Activated naive CD8-positive, alpha-beta T cell treated with anti-CD3 and anti-CD28 coated beads, Interleukin-2, amount 10 ng/mL, durations not matched to agents 7 days and 5 days (primary cell): Measurements from ENCODE around the gene AGK. TPM values are rescaled to one million over a fixed set of nuclear protein-coding genes. Genes with fewer than 3 reads are reported as not detected.

ENCODE experiments used
- ATAC-seq: fragments of 150-1000 bp; cut with Tn5 transposase; one replicate; pipeline ENCODE4 v1.10.0; 2021; ENCODE audit warnings: low read depth, moderate library complexity
- POLR2A ChIA-PET: fragments of 350-600 bp; sonication (Branson Sonifier 250); formaldehyde crosslinking; loops from one replicate; lab custom pipeline; 2021; ENCODE audit warnings: antibody characterized with exemption; lab: Charles Lee
- DNase-seq: peaks from one replicate; pipeline ENCODE4 v3.0.0; 2021
- H3K27ac Mint-ChIP-seq: one replicate; pipeline ENCODE4 v1.8.0; 2022; ENCODE audit warnings: mild to moderate bottlenecking, mixed read lengths
- H3K27me3 Mint-ChIP-seq: one replicate; pipeline ENCODE4 v1.8.0; 2022; ENCODE audit warnings: mild to moderate bottlenecking, moderate library complexity, mixed read lengths
- H3K36me3 Mint-ChIP-seq: one replicate; pipeline ENCODE4 v1.8.0; 2021; ENCODE audit warnings: mild to moderate bottlenecking, mixed read lengths
- H3K4me1 Mint-ChIP-seq: one replicate; pipeline ENCODE4 v1.8.0; 2021; ENCODE audit warnings: mixed read lengths
- H3K4me3 Mint-ChIP-seq: one replicate; pipeline ENCODE4 v1.8.0; 2022; ENCODE audit warnings: mild to moderate bottlenecking, moderate library complexity, mixed read lengths
- H3K9me3 Mint-ChIP-seq: one replicate; pipeline ENCODE4 v1.8.0; 2021; ENCODE audit warnings: mixed read lengths
- total RNA-seq, 2 experiments: library from RNA; stranded (reverse); gene quantifications; one replicate each; pipeline ENCODE4 v1.2.3, GENCODE V29; 2021

AGK gene
- total RNA-seq, 2 experiments from 2014 or later: 39.9 to 40.3 TPM

DNA sequence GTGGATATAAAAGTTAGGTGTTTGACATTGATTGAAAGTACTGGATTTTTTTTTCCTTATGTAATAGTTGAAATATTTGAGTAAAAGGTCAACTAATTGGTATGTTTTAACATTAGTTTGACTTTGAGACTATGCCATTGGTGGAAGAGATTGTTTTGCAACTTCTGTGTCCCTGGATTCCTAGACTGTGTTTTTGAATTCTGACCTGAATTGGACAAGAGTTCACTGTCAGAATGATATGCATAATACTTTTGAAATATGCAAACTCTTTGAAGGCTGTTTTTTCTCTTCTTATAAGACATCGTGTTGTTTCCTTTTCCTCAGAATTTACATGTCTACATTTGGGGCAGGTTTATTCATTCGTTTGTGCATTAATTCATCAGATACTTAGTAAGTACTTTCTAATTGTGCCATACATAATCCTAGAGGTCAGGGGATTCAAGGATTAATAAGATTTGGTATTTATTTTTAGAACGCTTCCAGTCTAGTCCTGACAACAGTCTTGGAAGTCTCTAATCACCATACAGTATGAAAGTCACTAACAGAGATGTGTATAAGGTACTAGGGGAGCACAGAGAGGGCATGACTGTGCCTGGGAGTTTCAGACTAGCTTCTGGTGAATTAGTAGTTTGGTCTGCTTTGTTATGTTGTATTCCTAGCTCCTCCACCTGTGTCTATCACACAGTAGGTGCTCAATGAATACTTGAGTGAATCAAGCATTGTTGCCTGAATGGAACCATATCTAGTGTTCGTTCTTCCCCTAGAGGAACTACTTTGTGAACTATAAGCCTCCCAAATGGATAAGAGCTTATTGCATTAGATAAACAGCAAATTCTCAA lies 49.2 kb downstream of the AGK start:
- peaks cover 1% of the 10 kb centered on the region for H3K4me1 Mint-ChIP-seq
- H3K9me3 Mint-ChIP-seq: no peaks in the 10 kb centered on the region
- POLR2A ChIA-PET: no interaction called here
- H3K27me3 Mint-ChIP-seq: no peaks in the 10 kb centered on the region
- no peak for ATAC-seq
- no peak overlapping the region for H3K27ac Mint-ChIP-seq
- H3K4me3 Mint-ChIP-seq: no peak overlapping the region
- no peak for DNase-seq
- peaks cover 32% of the 10 kb centered on the region for H3K36me3 Mint-ChIP-seq

DNA sequence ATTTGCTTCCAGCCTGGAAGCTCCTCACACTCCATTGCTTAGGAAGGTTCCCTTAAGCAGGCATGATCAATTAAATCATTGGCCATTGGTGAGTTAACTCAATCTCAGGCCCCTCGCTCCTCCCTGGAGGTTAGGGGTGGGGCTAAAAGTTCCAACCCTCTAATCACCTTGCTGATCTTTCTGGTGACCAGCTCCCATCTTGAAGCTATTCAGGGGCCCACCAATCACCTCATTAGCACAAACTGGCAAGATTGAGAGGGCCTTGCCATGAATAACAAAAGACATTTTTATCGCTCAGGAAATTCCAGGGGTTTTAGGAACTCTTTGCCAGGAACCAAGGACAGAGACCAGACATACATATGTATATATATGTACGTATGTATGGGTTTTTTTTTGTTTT lies 58.4 kb downstream of the AGK start:
- DNase-seq (no peak), ATAC-seq (no peak)
- H3K4me1 Mint-ChIP-seq: no peaks in the 10 kb centered on the region

DNA sequence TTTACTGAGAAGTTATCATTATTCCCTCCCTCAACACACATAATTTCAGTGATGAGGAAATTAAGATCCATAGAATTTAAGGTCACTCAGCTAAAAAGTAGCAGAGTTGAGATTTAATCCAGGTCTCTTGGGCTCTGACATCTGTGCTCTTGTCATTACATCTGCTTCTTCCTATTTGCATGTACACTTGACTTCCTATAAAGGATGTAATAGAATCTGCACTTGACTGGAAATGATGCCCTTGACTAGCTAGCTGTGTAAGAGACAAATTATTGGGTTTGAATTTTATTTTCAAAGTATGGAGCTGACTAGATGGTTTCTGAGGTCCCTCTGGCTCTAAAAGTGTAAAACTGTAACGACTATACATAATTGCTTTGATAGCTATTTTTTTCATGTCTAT lies 59.5 kb downstream of the AGK start:
- Mint-ChIP-seq H3K27ac (no peak overlapping the region), H3K4me3 (no peak overlapping the region), H3K9me3 (no peaks in the 10 kb centered on the region), H3K4me1 (no peaks in the 10 kb centered on the region), H3K27me3 (no peaks in the 10 kb centered on the region), H3K36me3 (peaks cover 23% of the 10 kb centered on the region)
- POLR2A ChIA-PET: no interaction called here
- DNase-seq (no peak), ATAC-seq (no peak)

More for the DNA sequence above, 58.4 kb downstream of the AGK start:
- Mint-ChIP-seq H3K27ac (no peak overlapping the region), H3K36me3 (peaks cover 16% of the 10 kb centered on the region), H3K9me3 (no peaks in the 10 kb centered on the region), H3K4me3 (no peak overlapping the region), H3K27me3 (no peaks in the 10 kb centered on the region)
- POLR2A ChIA-PET: no interaction called here

DNA sequence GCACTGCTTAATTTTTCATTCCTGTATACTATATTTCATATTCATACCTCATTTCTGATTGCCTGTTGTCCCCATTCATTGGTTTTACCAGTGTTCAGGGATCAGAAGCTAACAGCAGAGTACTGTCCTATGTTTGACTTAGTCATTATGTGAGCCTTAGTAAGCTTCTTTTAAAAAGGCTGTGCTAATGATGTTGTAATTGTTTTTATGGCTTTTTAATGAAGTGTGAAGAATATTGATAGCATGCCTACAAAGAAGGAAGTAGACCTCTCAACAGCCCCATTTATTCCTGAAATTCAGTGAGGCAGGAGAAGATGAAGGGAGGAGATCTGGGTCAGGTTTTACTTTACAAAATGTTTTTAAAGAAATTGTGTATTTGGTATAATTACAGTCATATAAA lies 61.7 kb downstream of the AGK start:
- Mint-ChIP-seq H3K4me3 (no peak overlapping the region), H3K27ac (no peak overlapping the region), H3K36me3 (peaks cover 23% of the 10 kb centered on the region), H3K27me3 (no peaks in the 10 kb centered on the region), H3K9me3 (no peaks in the 10 kb centered on the region), H3K4me1 (peaks cover 1% of the 10 kb centered on the region)
- ATAC-seq: no peak
- no peak for DNase-seq
- POLR2A ChIA-PET: no interaction called here

DNA sequence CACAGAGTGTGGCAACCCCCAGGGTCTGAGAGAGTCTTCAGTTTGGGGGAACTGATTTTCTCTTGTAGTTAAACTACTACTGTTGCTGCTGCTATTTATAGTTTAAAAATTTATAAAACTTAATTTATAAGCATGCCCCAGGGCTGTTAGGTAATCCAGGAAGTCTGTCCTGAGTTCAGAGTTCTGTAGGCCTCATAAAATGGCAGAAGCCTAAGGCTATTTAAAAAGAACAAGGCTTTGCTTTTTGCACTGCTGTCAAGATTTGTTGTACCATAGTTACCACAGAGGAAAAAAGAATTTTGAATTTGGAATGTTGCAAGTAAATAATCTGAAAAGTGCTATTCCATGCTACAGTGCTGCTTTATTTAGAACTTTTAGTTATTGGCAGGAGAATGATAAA lies 66.1 kb downstream of the AGK start:
- Mint-ChIP-seq H3K27ac (no peak overlapping the region), H3K36me3 (peaks cover 27% of the 10 kb centered on the region), H3K4me3 (no peak overlapping the region), H3K27me3 (no peaks in the 10 kb centered on the region), H3K9me3 (no peaks in the 10 kb centered on the region), H3K4me1 (peaks cover 1% of the 10 kb centered on the region)
- POLR2A ChIA-PET: no interaction called here
- ATAC-seq: no peak
- DNase-seq: no peak

DNA sequence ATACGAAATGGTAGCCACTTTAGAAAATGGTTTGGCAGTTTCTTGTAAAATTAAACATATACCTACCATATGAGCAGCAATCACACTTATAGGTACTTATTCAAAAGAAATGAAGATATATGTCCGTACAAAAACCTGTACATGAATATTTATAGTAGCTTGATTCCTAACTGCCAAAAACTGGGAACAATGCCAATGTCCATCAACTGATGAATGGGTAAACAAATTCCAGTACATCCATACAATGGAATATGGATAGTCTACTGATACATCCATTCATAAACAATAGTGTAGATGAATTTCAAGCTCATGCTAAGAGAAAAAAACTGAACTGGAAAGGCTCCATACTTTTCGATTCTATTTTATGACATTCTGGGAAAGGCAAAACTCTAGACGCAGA lies 68.5 kb downstream of the AGK start:
- H3K9me3 Mint-ChIP-seq: no peaks in the 10 kb centered on the region
- DNase-seq: no peak
- H3K27ac Mint-ChIP-seq: no peak overlapping the region
- POLR2A ChIA-PET: no interaction called here
- H3K36me3 Mint-ChIP-seq: peaks cover 36% of the 10 kb centered on the region
- H3K27me3 Mint-ChIP-seq: no peaks in the 10 kb centered on the region
- H3K4me3 Mint-ChIP-seq: no peak overlapping the region
- peaks cover 1% of the 10 kb centered on the region for H3K4me1 Mint-ChIP-seq
- no peak for ATAC-seq

DNA sequence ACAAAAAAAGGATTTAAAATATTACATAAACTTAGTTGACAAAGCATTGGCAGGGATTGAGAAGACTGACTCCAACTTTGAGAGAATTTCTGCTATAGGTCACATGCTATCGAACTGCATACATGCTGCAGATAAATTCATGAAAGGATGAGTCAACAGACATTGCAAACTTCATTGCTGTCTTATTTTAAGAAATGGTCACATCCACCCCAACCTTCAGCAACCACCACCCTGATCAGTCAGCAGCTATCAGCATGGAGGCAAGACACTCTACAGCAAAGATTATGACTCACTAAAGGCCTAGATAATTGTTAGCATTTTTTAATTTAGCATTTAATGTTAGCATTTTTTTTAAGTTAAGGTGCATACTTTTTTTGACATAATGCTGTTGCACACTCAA lies 73.6 kb downstream of the AGK start:
- DNase-seq (no peak), ATAC-seq (no peak)
- POLR2A ChIA-PET: no interaction called here
- Mint-ChIP-seq H3K36me3 (peaks cover 46% of the 10 kb centered on the region), H3K27me3 (no peaks in the 10 kb centered on the region), H3K9me3 (no peaks in the 10 kb centered on the region), H3K4me3 (no peak overlapping the region), H3K27ac (no peak overlapping the region), H3K4me1 (no peaks in the 10 kb centered on the region)

DNA sequence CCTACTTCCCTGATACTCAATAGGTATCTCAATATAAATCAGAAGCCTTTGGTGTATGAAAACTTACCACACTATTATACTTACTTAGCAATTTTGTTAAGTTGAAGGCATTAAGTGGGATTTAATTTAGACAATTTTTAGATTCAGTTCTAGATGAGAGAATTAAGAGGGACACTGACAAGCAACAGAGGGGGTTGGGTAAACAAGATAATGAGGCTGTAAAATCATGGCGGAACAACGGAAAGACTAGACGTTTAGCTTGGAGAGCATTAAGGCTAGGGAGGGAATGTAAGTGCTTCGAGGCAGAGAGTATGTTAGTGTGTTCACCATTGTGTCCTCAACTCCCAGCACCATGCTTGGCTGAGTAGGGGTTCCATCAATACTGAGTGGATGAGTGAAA lies 79.4 kb downstream of the AGK start:
- Mint-ChIP-seq H3K27me3 (no peaks in the 10 kb centered on the region), H3K4me3 (no peak overlapping the region), H3K4me1 (no peaks in the 10 kb centered on the region), H3K9me3 (no peaks in the 10 kb centered on the region), H3K27ac (no peak overlapping the region), H3K36me3 (peaks cover 25% of the 10 kb centered on the region)
- no peak for DNase-seq
- ATAC-seq: no peak
- POLR2A ChIA-PET: no interaction called here

DNA sequence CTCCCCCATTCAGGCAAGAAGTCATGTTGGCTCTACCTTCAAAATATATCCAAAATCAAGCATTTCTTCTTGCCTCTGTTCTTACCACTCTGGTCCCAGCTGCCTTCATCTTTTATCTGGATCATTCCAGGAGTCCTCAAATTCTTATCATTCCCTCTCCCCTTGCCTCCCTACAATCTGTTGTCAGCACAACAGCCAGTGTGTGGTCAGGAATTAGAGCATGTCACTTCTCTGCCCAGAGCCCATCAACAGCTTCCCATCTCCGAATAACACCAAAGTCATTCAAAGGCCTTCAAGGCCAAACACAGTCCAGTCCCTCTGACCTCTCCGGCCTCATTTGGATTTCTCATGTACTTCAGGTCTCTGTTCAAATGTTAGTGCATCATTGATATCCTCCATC lies 80.3 kb downstream of the AGK start:
- H3K27ac Mint-ChIP-seq: no peak overlapping the region
- DNase-seq (no peak), ATAC-seq (no peak)
- H3K36me3 Mint-ChIP-seq: peaks cover 23% of the 10 kb centered on the region
- no peaks in the 10 kb centered on the region for H3K4me1 Mint-ChIP-seq
- H3K9me3 Mint-ChIP-seq: no peaks in the 10 kb centered on the region
- H3K27me3 Mint-ChIP-seq: no peaks in the 10 kb centered on the region
- H3K4me3 Mint-ChIP-seq: no peak overlapping the region
- POLR2A ChIA-PET: no interaction called here

DNA sequence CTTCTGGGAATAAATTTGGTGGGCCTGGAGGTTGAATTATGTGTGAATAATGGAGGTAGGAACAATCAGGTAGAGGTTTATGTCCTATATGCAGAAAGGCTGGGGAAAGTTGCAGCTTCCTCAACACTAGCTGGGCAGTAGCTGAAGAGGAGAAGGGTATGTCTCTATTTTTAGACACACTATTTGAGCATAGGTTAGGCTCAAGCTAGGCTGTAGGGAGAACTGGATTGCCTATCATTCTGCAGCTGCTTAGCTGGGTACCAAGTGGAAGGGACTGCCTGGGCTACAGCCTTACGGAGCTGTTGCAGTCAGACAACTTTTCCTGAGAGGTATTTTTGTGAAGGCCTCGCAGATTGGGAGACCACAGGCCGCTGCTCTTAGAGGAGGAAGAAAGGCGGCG lies 82.9 kb downstream of the AGK start:
- Mint-ChIP-seq H3K4me3 (no peak overlapping the region), H3K27me3 (no peaks in the 10 kb centered on the region), H3K36me3 (peaks cover 18% of the 10 kb centered on the region), H3K9me3 (no peaks in the 10 kb centered on the region), H3K4me1 (peaks cover 3% of the 10 kb centered on the region), H3K27ac (no peak overlapping the region)
- ATAC-seq (no peak), DNase-seq (no peak)
- POLR2A ChIA-PET: no interaction called here

DNA sequence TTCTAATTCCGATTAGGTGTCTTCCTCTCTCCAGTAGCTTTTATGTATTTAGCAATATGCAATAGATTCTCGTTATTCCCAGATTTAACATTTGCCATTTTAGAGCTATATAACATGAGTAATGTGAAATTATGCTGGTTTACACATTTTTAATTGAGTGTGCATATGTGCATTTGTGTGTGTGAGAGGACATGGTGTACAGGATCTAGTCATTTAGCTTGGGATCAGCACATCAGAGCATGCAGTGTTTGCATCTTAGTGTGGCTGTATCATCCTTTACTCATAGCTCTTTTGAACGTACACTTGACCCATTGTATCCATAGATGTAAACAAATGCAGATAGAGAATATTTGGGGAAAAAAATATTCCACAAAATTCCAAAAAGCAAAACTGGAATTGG lies 84.8 kb downstream of the AGK start:
- Mint-ChIP-seq H3K4me3 (no peak overlapping the region), H3K4me1 (peaks cover 12% of the 10 kb centered on the region), H3K27me3 (no peaks in the 10 kb centered on the region), H3K9me3 (no peaks in the 10 kb centered on the region), H3K36me3 (peaks cover 10% of the 10 kb centered on the region), H3K27ac (no peak overlapping the region)
- POLR2A ChIA-PET: no interaction called here
- no peak for ATAC-seq
- no peak for DNase-seq

DNA sequence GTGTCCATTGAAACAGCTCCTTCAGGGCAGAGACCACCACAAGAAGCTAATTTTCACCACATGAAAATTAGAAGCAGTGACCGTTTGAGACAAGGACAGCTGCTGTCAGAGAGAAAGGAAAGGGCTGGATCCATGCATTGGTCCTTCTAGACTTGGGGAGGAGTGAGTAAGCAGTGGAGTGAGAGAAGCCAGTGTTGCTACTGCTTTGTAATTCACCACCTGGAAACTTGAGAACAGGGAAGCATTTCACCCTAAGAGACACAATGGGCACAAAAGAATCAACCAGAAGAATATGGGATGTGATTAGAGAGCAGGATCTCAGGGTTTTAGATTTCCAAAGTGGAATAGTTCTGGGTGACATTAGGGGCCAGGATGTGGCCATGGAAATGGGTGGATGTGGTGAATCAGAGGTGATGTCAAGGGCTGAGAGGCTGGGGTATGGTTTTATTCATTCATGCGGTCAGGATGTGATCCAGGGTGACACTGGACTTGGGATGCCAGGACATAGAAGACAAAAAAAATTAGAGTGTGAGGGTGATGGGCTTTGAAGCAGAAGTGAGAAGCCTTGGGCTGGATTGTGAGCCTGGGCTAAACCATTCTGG lies 89.1 kb downstream of the AGK start:
- Mint-ChIP-seq H3K4me1 (peaks cover 12% of the 10 kb centered on the region), H3K9me3 (no peaks in the 10 kb centered on the region), H3K36me3 (peaks cover 4% of the 10 kb centered on the region), H3K27me3 (no peaks in the 10 kb centered on the region), H3K27ac (peak overlapping the region; percentile 27), H3K4me3 (no peak overlapping the region)
- POLR2A ChIA-PET: no interaction called here
- ATAC-seq (no peak), DNase-seq (no peak)

DNA sequence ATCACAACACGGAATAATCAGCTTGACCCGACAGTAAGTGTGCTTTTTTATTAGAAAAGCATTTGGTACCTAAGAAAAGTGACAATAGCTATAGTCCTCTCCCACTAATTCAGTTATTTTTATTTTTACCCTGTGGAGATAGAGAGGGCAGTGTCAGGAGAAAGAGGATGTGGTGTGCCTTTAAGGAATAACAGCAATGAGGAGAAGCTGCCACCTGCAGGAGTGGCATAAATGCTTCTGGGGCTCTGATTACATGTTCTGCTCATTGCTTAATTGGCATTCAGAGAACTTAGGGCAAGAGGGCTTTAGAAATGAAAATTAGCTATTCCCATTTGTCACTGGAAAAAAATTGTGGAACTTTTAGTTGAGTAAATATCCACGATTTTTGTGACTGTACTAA lies 90.7 kb downstream of the AGK start:
- Mint-ChIP-seq H3K36me3 (peaks cover 4% of the 10 kb centered on the region), H3K4me3 (no peak overlapping the region), H3K4me1 (peaks cover 12% of the 10 kb centered on the region), H3K27me3 (no peaks in the 10 kb centered on the region), H3K9me3 (no peaks in the 10 kb centered on the region), H3K27ac (no peak overlapping the region)
- ATAC-seq: no peak
- POLR2A ChIA-PET: no interaction called here
- no peak for DNase-seq

DNA sequence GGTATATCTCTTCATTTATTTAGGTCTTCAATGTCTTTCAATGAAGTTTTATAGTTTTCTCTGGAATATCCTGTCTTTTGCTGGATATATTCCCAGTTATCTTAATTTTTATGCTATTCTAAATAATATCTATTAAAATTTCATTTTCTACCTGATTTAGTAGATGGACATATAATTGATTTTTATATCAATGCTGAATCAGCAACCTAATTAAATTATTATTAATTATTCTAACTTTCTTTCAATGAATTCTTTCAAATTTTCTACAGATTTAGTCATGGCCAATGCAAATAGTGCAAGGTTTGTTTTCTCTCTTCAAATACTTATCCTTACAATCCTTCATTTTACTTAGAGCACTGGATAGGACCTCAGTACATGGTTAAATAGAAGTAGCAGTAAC lies 94.0 kb downstream of the AGK start:
- Mint-ChIP-seq H3K4me1 (peaks cover 4% of the 10 kb centered on the region), H3K4me3 (no peak overlapping the region), H3K36me3 (peaks cover 4% of the 10 kb centered on the region), H3K9me3 (no peaks in the 10 kb centered on the region), H3K27me3 (no peaks in the 10 kb centered on the region), H3K27ac (no peak overlapping the region)
- no peak for ATAC-seq
- POLR2A ChIA-PET: no interaction called here
- no peak for DNase-seq
